AG04449 (cell line): ENCODE data around the gene GALK1.
A peak's percentile ranks its signal among the peaks of the same experiment; 100 is the strongest.

Source experiments
- CTCF ChIA-PET: fragments of 350-600 bp; formaldehyde crosslinking; extraction: SDS; loops from one replicate; lab custom pipeline; 2021; ENCODE audit warnings: antibody characterized with exemption; lab: Yijun Ruan, JAX
- POLR2A ChIA-PET: fragments of 400-600, 350-600 bp; formaldehyde crosslinking; extraction: SDS; loops from one replicate; lab custom pipeline; 2020; ENCODE audit warnings: antibody characterized with exemption, inconsistent platforms; lab: Yijun Ruan, JAX
- DNase-seq: peaks from one replicate; pipeline ENCODE4 v3.0.0-alpha.2; 2010; ENCODE audit warnings: low read depth, low spot score
- H3K4me3 ChIP-seq: 2 replicates; pipeline ENCODE4 v1.5.1; 2011; ENCODE audit warnings: low read depth, mild to moderate bottlenecking, control low read depth, low read length
- CTCF ChIP-seq: IDR thresholded peaks from one replicate; pipeline ENCODE4 v1.5.1; 2011; ENCODE audit warnings: mild to moderate bottlenecking, moderate library complexity, low read length, control low read depth, inconsistent platforms; ENCODE audit not compliant: insufficient read depth; ENCODE audit errors: missing control alignments

GALK1 gene

DNA sequence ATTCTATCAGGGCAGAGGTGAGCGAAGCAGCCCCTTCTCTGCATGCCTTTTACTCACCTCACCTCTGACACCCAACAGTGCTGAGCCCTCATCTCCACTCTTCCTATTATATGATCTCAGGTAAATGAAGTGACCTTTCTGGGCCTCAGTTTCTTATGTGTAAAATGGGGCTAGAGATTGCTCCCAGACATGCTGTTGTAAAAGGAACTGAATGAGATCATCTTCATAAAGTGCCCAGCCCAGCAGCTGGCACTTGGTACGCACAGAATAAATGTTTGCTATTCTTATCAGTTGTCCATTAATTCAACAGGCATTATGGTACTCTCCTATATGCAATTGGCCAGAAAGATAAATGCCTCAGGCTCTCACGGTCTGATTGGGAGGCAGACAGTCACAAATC lies 4.5 kb upstream of the GALK1 start:
- CTCF ChIA-PET: interaction anchor here (0.7 to 1.8 kb wide), 4 partner anchors 9 to 79 kb away, joined by 3 to 6 read pairs (median 4); a partner anchor contains a TSS
- POLR2A ChIA-PET: interaction anchor here (1.6 kb wide), 1 partner anchor 11 kb away, joined by 7 read pairs; no protein-coding TSS in a partner anchor
- no peak for DNase-seq
- H3K4me3 ChIP-seq: no peak overlapping the region
- TF ChIP-seq CTCF: no peak

DNA sequence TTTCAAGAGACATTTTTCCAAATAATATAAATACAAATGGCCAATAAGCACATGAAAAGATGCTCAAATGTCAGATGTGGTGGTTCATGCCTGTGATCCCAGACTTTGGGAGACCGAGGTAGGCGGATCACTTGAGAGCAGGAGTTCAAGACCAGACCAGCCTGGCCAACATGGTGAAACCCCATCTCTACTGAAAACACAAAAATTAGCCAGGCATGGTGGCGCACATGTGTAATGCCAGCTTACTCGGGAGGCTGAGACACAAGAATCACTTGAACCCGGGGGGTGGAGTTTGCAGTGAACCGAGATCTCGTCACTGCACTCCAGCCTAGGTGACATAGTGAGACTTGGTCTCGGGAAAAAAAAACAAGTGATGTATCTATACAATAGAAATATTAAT lies 2.9 kb upstream of the GALK1 start:
- no peak for TF ChIP-seq CTCF
- no peak for DNase-seq
- CTCF ChIA-PET: interaction anchor here (0.7 to 1.7 kb wide), 2 partner anchors 15 to 57 kb away, joined by 3 to 5 read pairs; no protein-coding TSS in a partner anchor
- no peak overlapping the region for H3K4me3 ChIP-seq
- POLR2A ChIA-PET: no interaction called here

- no peak for DNase-seq
- ChIA-PET POLR2A (interaction anchor here (0.9 to 5.2 kb wide), 5 partner anchors 9 to 113 kb away, joined by 3 to 69 read pairs (median 4); a partner anchor contains a TSS), CTCF (interaction anchor here (0.6 to 23.0 kb wide), 13 partner anchors 11 to 139 kb away, joined by 3 to 1427 read pairs (median 12); partner anchors contain the start of genes SMIM5, TRIM47, TRIM65 and UNK)
- no peak overlapping the region for H3K4me3 ChIP-seq
- no peak for TF ChIP-seq CTCF
Measured at GRCh38 chr17:75765981-75766380, 989 bp upstream of the GALK1 start.

- no peak for TF ChIP-seq CTCF
- POLR2A ChIA-PET: interaction anchor here (0.6 to 5.2 kb wide), 6 partner anchors 11 to 133 kb away, joined by 3 to 69 read pairs (median 6); partner anchors contain the start of gene TRIM65
- H3K4me3 ChIP-seq: peak overlapping the region; percentile 66
- DNase-seq: no peak
- CTCF ChIA-PET: interaction anchor here (0.7 to 23.0 kb wide), 21 partner anchors 9 to 132 kb away, joined by 3 to 1427 read pairs (median 4); partner anchors contain the start of genes SMIM5, TRIM47, TRIM65 and UNK
Measured at GRCh38 chr17:75764417-75764710, 628 bp downstream of the GALK1 start.

DNA sequence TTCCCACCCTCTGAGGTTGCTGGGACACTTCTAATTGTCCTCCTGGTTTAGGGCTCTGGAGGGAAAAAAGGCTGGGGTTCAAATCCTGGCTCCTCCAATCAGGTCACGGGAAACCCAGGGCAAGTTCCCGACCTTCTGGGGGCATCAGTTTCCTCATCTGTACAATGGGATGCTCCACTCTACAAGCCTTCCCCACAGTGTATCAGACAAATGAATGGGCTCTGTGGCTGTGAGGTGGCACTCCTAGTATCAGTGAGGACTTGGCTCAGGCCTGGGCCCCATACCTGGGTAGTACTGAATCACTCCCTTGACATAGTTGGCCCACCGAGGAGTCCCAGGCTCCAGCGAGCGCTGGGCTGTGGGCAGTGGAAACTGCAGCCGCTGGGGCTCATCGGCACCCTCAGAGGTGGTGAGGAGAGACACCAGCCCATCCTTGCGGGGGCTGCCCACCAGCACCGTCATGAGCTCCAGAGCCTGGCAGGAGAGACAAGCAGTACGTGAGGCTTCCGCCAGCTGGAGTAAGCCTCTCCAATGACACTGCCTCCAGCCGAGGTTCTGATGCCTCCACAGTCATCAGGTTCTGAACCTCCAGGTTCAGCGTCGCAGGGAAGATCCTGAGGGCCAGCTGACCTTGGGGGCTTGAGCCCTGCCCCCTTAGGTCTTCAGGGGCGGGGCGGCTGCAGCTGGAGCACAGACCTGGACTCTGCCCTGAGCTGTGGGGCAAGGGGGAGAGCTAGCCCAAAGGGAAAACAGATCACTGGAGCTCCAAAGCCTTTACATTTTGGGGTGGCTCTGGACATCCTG lies 1.2 kb downstream of the GALK1 start:
- POLR2A ChIA-PET: interaction anchor here (0.5 to 5.2 kb wide), 6 partner anchors 11 to 143 kb away, joined by 3 to 69 read pairs (median 5); partner anchors contain the start of gene TRIM65
- no peak for DNase-seq
- peak overlapping the region; percentile 66 for H3K4me3 ChIP-seq
- no peak for TF ChIP-seq CTCF
- CTCF ChIA-PET: interaction anchor here (0.7 to 23.0 kb wide), 19 partner anchors 9 to 241 kb away, joined by 3 to 1427 read pairs (median 6); partner anchors contain the start of genes SMIM5, TRIM47, TRIM65 and UNK

DNA sequence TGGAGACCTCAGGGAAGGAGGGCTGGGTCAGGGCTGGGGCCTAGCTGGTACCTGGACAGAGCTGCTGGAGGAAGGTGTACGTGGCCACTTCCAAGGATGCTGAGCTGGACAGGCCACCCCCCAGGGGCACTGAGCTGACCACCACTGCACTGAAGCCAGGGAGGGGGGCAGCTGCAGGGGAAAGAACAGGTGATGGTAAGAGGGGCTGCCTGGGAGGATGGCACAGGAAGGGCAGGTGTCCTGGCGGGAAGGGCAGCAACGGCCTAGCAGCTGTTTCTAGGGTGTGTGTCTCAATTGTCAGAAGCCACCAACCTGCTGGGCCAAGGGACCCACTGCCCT lies 1.8 kb downstream of the GALK1 start:
- DNase-seq: no peak
- ChIA-PET CTCF (interaction anchor here (0.9 to 23.0 kb wide), 10 partner anchors 9 to 242 kb away, joined by 3 to 1427 read pairs (median 21); partner anchors contain the start of genes SMIM5, TRIM65 and UNK), POLR2A (interaction anchor here (5.2 kb wide), 1 partner anchor 12 kb away, joined by 69 read pairs; no protein-coding TSS in a partner anchor)
- H3K4me3 ChIP-seq: no peak overlapping the region
- TF ChIP-seq CTCF: no peak
